IMR-90 (cell line): ENCODE measurements around the gene CIB2. TPM values are rescaled to one million over a fixed set of nuclear protein-coding genes. Genes with fewer than 3 reads are reported as not detected.

Experiments used
- ATAC-seq: fragments of 200-7000 bp; cut with Tn5 transposase; 2 replicates; pipeline ENCODE4 v1.9.1; 2020; ENCODE audit warnings: low read depth, mild to moderate bottlenecking, moderate library complexity
- BruUV-seq: library from RNA; stranded (reverse); fragments of 400-500 nt; replicated peaks from 2 replicates; lab custom pipeline; 2021; lab: Mats Ljungman, UMichigan
- CTCF ChIA-PET: fragments of 300-600 bp; formaldehyde crosslinking; extraction: SDS; loops from one replicate; lab custom pipeline; 2021; ENCODE audit warnings: antibody characterized with exemption; lab: Yijun Ruan, JAX
- POLR2A ChIA-PET: fragments of 300-600 bp; sonication (Branson Sonifier 250); formaldehyde crosslinking; loops from one replicate; lab custom pipeline; 2022; ENCODE audit warnings: antibody characterized with exemption; ENCODE audit not compliant: unreplicated experiment; lab: Charles Lee
- DNase-seq: peaks from one replicate; pipeline ENCODE4 v3.0.0; 2013
- H2AFZ ChIP-seq: replicated peaks from 2 replicates; pipeline ENCODE3; 2013; ENCODE audit warnings: low read length, mild to moderate bottlenecking; ENCODE audit not compliant: poor library complexity
- H2AK5ac ChIP-seq: 2 replicates; pipeline ENCODE4 v1.6.1; 2013; ENCODE audit warnings: low read depth, low read length, inconsistent platforms
- H2AK9ac ChIP-seq: replicated peaks from 2 replicates; pipeline ENCODE3; 2013; ENCODE audit warnings: mild to moderate bottlenecking, low read depth, low read length, moderate library complexity; ENCODE audit not compliant: poor library complexity
- H2BK120ac ChIP-seq: 2 replicates; pipeline ENCODE4 v1.6.1; 2013; ENCODE audit warnings: low read depth, low read length, inconsistent platforms
- H2BK15ac ChIP-seq: 3 replicates; pipeline ENCODE4 v1.6.1; 2013; ENCODE audit warnings: low read depth, low read length, inconsistent platforms
- H2BK20ac ChIP-seq: 2 replicates; pipeline ENCODE4 v1.6.1; 2013; ENCODE audit warnings: low read depth, mild to moderate bottlenecking, inconsistent platforms, low read length, moderate library complexity
- H2BK5ac ChIP-seq: 2 replicates; pipeline ENCODE4 v1.6.1; 2013; ENCODE audit warnings: mild to moderate bottlenecking, low read depth, low read length, inconsistent platforms; ENCODE audit not compliant: poor library complexity, severe bottlenecking
- H3K14ac ChIP-seq: replicated peaks from 2 replicates; pipeline ENCODE4 v1.6.1; 2013; ENCODE audit warnings: low read depth, low read length, inconsistent platforms
- H3K18ac ChIP-seq: 2 replicates; pipeline ENCODE4 v1.6.1; 2013; ENCODE audit warnings: low read depth, low read length, control low read depth
- H3K23ac ChIP-seq: 2 replicates; pipeline ENCODE4 v1.6.1; 2013; ENCODE audit warnings: low read depth, low read length, inconsistent platforms
- H3K27ac ChIP-seq: 2 replicates; pipeline ENCODE4 v1.5.1; 2013; ENCODE audit warnings: mild to moderate bottlenecking, control low read depth, low read length; ENCODE audit not compliant: insufficient read depth
- H3K27me3 ChIP-seq: 2 replicates; pipeline ENCODE4 v1.6.1; 2013; ENCODE audit warnings: low read length; ENCODE audit not compliant: control insufficient read depth, insufficient read depth
- H3K36me3 ChIP-seq: 2 replicates; pipeline ENCODE4 v1.6.1; 2013; ENCODE audit warnings: low read length, mixed read lengths; ENCODE audit not compliant: control insufficient read depth, insufficient read depth
- H3K4ac ChIP-seq: 2 replicates; pipeline ENCODE4 v1.6.1; 2013; ENCODE audit warnings: low read depth, low read length, inconsistent platforms
- H3K4me1 ChIP-seq: 2 replicates; pipeline ENCODE4 v1.6.1; 2013; ENCODE audit warnings: low read length, mixed read lengths; ENCODE audit not compliant: control insufficient read depth, insufficient read depth
- H3K4me2 ChIP-seq: 2 replicates; pipeline ENCODE4 v1.6.1; 2013; ENCODE audit warnings: low read depth, mild to moderate bottlenecking, control low read depth, low read length, moderate library complexity
- H3K4me3 ChIP-seq: 2 replicates; pipeline ENCODE4 v1.5.1; 2013; ENCODE audit warnings: low read depth, mild to moderate bottlenecking, control low read depth, low read length, moderate library complexity; ENCODE audit not compliant: insufficient read depth
- H3K56ac ChIP-seq: 2 replicates; pipeline ENCODE4 v1.6.1; 2013; ENCODE audit warnings: low read length, inconsistent platforms; ENCODE audit not compliant: insufficient read depth; ENCODE audit errors: extremely low read depth
- H3K79me1 ChIP-seq, 2 experiments: 2 replicates each; pipeline ENCODE4 v1.6.1; 2013; ENCODE audit warnings: low read length in 2 of 2, inconsistent platforms in 1 of 2, low read depth in 1 of 2
- H3K9ac ChIP-seq: 2 replicates; pipeline ENCODE4 v1.6.1; 2013; ENCODE audit warnings: low read depth, low read length, control low read depth
- H3K9me1 ChIP-seq: 2 replicates; pipeline ENCODE4 v1.6.1; 2013; ENCODE audit warnings: low read length, inconsistent platforms; ENCODE audit not compliant: insufficient read depth
- H3K9me3 ChIP-seq: 2 replicates; pipeline ENCODE4 v1.6.1; 2013; ENCODE audit warnings: low read length; ENCODE audit not compliant: control insufficient read depth, insufficient read depth
- H4K20me1 ChIP-seq: 2 replicates; pipeline ENCODE4 v1.6.1; 2013; ENCODE audit warnings: low read length, inconsistent platforms; ENCODE audit not compliant: insufficient read depth
- H4K5ac ChIP-seq: 2 replicates; pipeline ENCODE4 v1.6.1; 2013; ENCODE audit warnings: mild to moderate bottlenecking, low read depth, low read length, control low read depth
- H4K8ac ChIP-seq, 2 experiments: 2 replicates each; pipeline ENCODE4 v1.6.1; 2013; ENCODE audit warnings: low read depth in 2 of 2, low read length in 2 of 2, control low read depth in 1 of 2, inconsistent platforms in 1 of 2
- H4K91ac ChIP-seq: 2 replicates; pipeline ENCODE4 v1.6.1; 2013; ENCODE audit warnings: low read depth, low read length, inconsistent platforms; ENCODE audit not compliant: insufficient read depth
- CTCF ChIP-seq: conservative IDR thresholded peaks from 2 replicates; pipeline ENCODE4 v1.5.1; 2012; ENCODE audit warnings: mild to moderate bottlenecking, low read depth, low read length, improper control_type of control experiment
- WGBS, 2 experiments: methylation state at CpG; one replicate each; pipeline versions ENCODE4 v1.1.5 to v1.1.7; 2013; ENCODE audit warnings: missing lambda C conversion rate in 2 of 2; ENCODE audit not compliant: insufficient read length in 1 of 2; ENCODE audit errors: extremely low coverage in 2 of 2; 5-methylcytosine and 5-hydroxymethylcytosine counted together
- dilution Hi-C: fragments of 300-500 bp; cut with HindIII; formaldehyde crosslinking; loops from one replicate; pipeline ENCODE4 v1.14.3; 2018; ENCODE audit warnings: low sequenced_read_pairs; ENCODE audit not compliant: unreplicated experiment
- in situ Hi-C: fragments of 300-500 bp; cut with MboI; formaldehyde crosslinking; loops from 3 replicates; pipeline ENCODE4 v1.14.3; 2019; ENCODE audit warnings: low sequenced_read_pairs, inconsistent platforms, mixed read lengths
- intact Hi-C: fragments of 100-400 bp; cut with micrococcal nuclease; formaldehyde crosslinking; loops from 2 replicates; pipeline ENCODE4 v1.10.0; 2022
- polyA plus RNA-seq, 3 experiments: library from polyadenylated mRNA; depleted of rRNA; stranded (reverse); fragments of >200 nt; gene quantifications; 2 replicates each; pipeline ENCODE4 v1.2.3, GENCODE V29; 2012; ENCODE audit warnings: low replicate concordance in 1 of 3
- total RNA-seq: library from RNA; depleted of rRNA; stranded (reverse); fragments of >200 nt; gene quantifications from 2 replicates; pipeline ENCODE4 v1.2.3, GENCODE V29; 2012

Gene CIB2
- total and polyA plus RNA-seq, 2 of the 4 experiments (the other 2 are of a cell fraction) = 2.2 to 2.4 TPM

GRCh38 chr15:78159395-78159794, 28.1 kb upstream of the CIB2 start:
- Histone ChIP-seq H3K27me3 (no peaks in the 10 kb centered on the region), H3K27ac (no peak overlapping the region), H3K18ac (no peak overlapping the region), H2AK5ac (no peak overlapping the region), H3K4me3 (no peak overlapping the region), H2BK5ac (no peak overlapping the region), H2BK20ac (no peak overlapping the region), H2BK15ac (no peak overlapping the region), H3K36me3 (peaks cover 23% of the 10 kb centered on the region), H3K4ac (no peak overlapping the region), H2AFZ (no peak overlapping the region), H3K79me1 (peaks cover 0 to 6% of the 10 kb centered on the region in 2 experiments; a peak in 3 of 4 replicates), H4K5ac (no peak overlapping the region), H3K4me1 (no peaks in the 10 kb centered on the region), H3K14ac (no peak overlapping the region), H2BK120ac (no peak overlapping the region), H2AK9ac (no peak overlapping the region), H3K9me1 (no peaks in the 10 kb centered on the region), H3K23ac (no peak overlapping the region), H3K4me2 (no peak overlapping the region), H4K8ac (no peak overlapping the region), H3K9ac (no peak overlapping the region), H4K20me1 (peaks cover 2% of the 10 kb centered on the region; the same call in 1 of the 2 replicates), H3K56ac (no peak overlapping the region), H3K9me3 (no peaks in the 10 kb centered on the region), H4K91ac (no peak overlapping the region)
- in situ Hi-C loops = no loop called here
- intact Hi-C loops = no loop called here
- dilution Hi-C loops = no loop called here
- TF ChIP-seq CTCF = no peak
- POLR2A ChIA-PET = no interaction called here
- CTCF ChIA-PET = no interaction called here
- no peak for ATAC-seq
- WGBS, 2 experiments = no CpG with 5 or more reads among the region's 3 CpGs
- no peak for DNase-seq
- BruUV-seq = no TSS peak
